ENCODE data around the gene ATP1B4. TPM values are rescaled to one million over a fixed set of nuclear protein-coding genes. Genes with fewer than 3 reads are reported as not detected.

Gene ATP1B4
- total RNA-seq, 1 experiment from 2014 or later, result not detected

DNA sequence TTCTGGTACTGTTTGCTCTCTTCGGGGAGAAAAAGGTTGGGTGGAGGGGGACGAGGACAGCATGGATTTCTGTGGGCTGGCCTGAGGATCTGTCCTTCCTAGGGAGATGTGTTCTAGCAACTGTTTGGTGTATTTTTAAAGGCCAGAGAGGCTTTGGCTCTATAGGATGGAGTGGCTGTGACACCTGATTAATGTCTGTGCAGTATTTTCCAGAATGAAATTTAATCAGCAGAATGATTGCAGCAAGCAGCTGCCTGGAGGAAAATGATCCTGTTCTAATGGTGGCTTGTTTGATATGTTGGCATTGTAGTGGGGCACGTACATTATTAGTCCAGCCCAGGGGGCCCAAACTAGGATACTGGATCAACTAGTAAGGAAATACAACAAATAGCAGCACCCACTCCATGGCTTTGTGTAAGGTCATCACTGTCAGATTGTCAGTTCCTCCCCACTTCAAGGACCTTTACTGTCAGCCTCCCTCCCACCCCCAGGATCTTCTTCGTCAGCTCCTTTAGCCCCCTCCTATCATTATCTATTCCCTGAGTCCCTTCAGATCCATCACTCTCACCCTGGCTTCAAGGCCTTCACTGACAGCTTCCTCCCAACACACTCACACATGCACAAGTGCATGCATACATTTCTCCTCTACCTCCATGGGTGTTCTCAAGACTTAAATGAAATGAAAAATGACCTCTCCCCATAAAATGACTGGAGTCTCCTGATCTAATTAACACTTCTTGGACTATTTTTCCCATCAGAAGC, 40.2 kb upstream of the ATP1B4 start (continued):
- TF ChIP-seq, protein P1, sequence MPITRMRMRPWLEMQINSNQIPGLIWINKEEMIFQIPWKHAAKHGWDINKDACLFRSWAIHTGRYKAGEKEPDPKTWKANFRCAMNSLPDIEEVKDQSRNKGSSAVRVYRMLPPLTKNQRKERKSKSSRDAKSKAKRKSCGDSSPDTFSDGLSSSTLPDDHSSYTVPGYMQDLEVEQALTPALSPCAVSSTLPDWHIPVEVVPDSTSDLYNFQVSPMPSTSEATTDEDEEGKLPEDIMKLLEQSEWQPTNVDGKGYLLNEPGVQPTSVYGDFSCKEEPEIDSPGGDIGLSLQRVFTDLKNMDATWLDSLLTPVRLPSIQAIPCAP (CRISPR knock-in tag; IDR thresholded peaks at IDR 0.05), result no peak
- TF ChIP-seq ZBTB21 (CRISPR knock-in tag; IDR thresholded peaks at IDR 0.05; ENCODE audit: borderline replicate concordance) (no peak), GTF2I (CRISPR knock-in tag; conservative IDR thresholded peaks at IDR 0.05) (no peak), NR2C2 (CRISPR knock-in tag; IDR thresholded peaks at IDR 0.05) (no peak)
- TF ChIP-seq, protein P2, sequence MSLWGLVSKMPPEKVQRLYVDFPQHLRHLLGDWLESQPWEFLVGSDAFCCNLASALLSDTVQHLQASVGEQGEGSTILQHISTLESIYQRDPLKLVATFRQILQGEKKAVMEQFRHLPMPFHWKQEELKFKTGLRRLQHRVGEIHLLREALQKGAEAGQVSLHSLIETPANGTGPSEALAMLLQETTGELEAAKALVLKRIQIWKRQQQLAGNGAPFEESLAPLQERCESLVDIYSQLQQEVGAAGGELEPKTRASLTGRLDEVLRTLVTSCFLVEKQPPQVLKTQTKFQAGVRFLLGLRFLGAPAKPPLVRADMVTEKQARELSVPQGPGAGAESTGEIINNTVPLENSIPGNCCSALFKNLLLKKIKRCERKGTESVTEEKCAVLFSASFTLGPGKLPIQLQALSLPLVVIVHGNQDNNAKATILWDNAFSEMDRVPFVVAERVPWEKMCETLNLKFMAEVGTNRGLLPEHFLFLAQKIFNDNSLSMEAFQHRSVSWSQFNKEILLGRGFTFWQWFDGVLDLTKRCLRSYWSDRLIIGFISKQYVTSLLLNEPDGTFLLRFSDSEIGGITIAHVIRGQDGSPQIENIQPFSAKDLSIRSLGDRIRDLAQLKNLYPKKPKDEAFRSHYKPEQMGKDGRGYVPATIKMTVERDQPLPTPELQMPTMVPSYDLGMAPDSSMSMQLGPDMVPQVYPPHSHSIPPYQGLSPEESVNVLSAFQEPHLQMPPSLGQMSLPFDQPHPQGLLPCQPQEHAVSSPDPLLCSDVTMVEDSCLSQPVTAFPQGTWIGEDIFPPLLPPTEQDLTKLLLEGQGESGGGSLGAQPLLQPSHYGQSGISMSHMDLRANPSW (CRISPR knock-in tag; conservative IDR thresholded peaks at IDR 0.05; ENCODE audit: low read depth), result no peak
- TF ChIP-seq, protein P3, sequence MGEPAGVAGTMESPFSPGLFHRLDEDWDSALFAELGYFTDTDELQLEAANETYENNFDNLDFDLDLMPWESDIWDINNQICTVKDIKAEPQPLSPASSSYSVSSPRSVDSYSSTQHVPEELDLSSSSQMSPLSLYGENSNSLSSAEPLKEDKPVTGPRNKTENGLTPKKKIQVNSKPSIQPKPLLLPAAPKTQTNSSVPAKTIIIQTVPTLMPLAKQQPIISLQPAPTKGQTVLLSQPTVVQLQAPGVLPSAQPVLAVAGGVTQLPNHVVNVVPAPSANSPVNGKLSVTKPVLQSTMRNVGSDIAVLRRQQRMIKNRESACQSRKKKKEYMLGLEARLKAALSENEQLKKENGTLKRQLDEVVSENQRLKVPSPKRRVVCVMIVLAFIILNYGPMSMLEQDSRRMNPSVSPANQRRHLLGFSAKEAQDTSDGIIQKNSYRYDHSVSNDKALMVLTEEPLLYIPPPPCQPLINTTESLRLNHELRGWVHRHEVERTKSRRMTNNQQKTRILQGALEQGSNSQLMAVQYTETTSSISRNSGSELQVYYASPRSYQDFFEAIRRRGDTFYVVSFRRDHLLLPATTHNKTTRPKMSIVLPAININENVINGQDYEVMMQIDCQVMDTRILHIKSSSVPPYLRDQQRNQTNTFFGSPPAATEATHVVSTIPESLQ (CRISPR knock-in tag; IDR thresholded peaks at IDR 0.05), result no peak
- TF ChIP-seq, protein P4, sequence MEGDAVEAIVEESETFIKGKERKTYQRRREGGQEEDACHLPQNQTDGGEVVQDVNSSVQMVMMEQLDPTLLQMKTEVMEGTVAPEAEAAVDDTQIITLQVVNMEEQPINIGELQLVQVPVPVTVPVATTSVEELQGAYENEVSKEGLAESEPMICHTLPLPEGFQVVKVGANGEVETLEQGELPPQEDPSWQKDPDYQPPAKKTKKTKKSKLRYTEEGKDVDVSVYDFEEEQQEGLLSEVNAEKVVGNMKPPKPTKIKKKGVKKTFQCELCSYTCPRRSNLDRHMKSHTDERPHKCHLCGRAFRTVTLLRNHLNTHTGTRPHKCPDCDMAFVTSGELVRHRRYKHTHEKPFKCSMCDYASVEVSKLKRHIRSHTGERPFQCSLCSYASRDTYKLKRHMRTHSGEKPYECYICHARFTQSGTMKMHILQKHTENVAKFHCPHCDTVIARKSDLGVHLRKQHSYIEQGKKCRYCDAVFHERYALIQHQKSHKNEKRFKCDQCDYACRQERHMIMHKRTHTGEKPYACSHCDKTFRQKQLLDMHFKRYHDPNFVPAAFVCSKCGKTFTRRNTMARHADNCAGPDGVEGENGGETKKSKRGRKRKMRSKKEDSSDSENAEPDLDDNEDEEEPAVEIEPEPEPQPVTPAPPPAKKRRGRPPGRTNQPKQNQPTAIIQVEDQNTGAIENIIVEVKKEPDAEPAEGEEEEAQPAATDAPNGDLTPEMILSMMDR (IDR thresholded peaks at IDR 0.05), result no peak
- TF ChIP-seq, protein P5, sequence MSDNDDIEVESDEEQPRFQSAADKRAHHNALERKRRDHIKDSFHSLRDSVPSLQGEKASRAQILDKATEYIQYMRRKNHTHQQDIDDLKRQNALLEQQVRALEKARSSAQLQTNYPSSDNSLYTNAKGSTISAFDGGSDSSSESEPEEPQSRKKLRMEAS (CRISPR knock-in tag; IDR thresholded peaks at IDR 0.05), result no peak
- TF ChIP-seq, protein P6, sequence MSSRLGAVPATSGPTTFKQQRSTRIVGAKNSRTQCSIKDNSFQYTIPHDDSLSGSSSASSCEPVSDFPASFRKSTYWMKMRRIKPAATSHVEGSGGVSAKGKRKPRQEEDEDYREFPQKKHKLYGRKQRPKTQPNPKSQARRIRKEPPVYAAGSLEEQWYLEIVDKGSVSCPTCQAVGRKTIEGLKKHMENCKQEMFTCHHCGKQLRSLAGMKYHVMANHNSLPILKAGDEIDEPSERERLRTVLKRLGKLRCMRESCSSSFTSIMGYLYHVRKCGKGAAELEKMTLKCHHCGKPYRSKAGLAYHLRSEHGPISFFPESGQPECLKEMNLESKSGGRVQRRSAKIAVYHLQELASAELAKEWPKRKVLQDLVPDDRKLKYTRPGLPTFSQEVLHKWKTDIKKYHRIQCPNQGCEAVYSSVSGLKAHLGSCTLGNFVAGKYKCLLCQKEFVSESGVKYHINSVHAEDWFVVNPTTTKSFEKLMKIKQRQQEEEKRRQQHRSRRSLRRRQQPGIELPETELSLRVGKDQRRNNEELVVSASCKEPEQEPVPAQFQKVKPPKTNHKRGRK (CRISPR knock-in tag; IDR thresholded peaks at IDR 0.05; ENCODE audit: borderline replicate concordance), result no peak

DNA sequence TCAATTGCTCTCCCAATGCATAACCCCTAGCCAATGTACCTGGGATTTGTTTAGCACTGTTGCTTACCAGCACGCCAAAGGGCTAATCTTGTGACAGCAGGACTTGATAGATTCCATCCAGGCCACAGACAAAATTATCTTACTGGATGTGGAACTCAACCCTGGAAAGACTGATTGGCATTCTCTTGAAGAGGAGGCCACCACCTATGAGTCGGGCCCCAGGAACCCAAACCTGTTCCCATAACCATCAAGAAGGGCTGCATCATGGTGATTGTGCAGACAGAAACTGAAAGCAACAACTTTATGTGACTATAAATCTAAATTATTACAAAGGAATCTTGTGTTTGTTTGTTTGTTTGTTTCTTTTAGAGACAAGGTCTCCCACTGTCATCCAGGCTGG, 30.8 kb upstream of the ATP1B4 start:
- peaks cover 11% of the 10 kb centered on the region for H3K9me3 Mint-ChIP-seq
- H3K4me3 Mint-ChIP-seq, result no peak overlapping the region
- TF ChIP-seq, protein P7, sequence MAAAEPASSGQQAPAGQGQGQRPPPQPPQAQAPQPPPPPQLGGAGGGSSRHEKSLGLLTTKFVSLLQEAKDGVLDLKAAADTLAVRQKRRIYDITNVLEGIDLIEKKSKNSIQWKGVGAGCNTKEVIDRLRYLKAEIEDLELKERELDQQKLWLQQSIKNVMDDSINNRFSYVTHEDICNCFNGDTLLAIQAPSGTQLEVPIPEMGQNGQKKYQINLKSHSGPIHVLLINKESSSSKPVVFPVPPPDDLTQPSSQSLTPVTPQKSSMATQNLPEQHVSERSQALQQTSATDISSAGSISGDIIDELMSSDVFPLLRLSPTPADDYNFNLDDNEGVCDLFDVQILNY (CRISPR knock-in tag; IDR thresholded peaks at IDR 0.05), result no peak
- TF ChIP-seq ELF4 (CRISPR knock-in tag; IDR thresholded peaks at IDR 0.05; ENCODE audit: low read depth), result no peak
- H3K27me3 Mint-ChIP-seq (ENCODE audit: low read depth), result no peaks in the 10 kb centered on the region; the same call in 1 of the 2 replicates
- H3K36me3 Mint-ChIP-seq, result peaks cover 5% of the 10 kb centered on the region; the same call in 1 of the 2 replicates
- H3K4me1 Mint-ChIP-seq, result peaks cover 30% of the 10 kb centered on the region
- no peak overlapping the region for H3K27ac Mint-ChIP-seq
- CTCF ChIA-PET, result no interaction called here
- ATAC-seq (no peak), DNase-seq (ENCODE audit: low spot score) (no peak)
- POLR2A ChIA-PET, result no interaction called here

Measured in WTC11 (cell line).